ENCODE data around the gene TXNL4B. TPM values are rescaled to one million over a fixed set of nuclear protein-coding genes. Genes with fewer than 3 reads are reported as not detected.
A peak's percentile ranks its signal among the peaks of the same experiment; 100 is the strongest.

Gene TXNL4B
- total and polyA plus RNA-seq, 9 of the 15 experiments (the other 6 are each of a cell fraction or from before 2014, with no cell fraction given): 11.9 to 38.0 (median 22.3) TPM

DNA sequence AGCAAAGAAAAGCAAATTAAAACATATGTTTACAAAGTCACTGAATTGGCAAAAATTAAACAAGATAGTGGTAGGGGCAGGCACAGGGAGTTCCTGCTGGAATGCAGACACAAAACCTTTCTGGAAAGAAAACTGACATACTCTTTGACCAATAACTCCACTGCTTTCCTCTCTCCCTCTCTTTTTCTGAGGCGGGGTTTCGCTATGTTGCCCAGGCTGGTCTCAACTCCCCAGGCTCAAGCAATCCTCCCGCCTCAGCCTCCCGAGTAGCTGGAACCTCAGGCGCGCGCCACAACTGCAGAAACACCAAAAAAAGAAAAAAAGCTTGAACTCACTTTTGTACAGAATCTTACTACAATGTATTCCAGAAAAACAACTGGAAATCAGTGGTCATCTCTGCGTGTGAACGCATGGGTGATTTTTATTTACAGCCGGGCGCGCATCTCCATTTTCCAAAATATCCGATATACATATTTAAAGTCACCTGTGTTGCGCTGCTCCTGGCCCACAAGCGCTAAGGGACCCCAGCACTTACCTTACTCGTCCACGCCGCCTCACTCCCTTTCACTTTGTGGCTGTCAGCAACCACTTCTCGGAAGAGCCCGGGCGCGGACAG, 480 bp downstream of the TXNL4B start (continued):
- TF ChIP-seq HDAC8 (tag; IDR thresholded peaks at IDR 0.05) (no peak), JUNB (CRISPR knock-in tag; conservative IDR thresholded peaks at IDR 0.05) (no peak), BCOR (IDR thresholded peaks at IDR 0.05) (peak; percentile 54; the same call in 1 of the 2 replicates), SMARCA4 (IDR thresholded peaks at IDR 0.05) (peak; percentile 30; the same call in 1 of the 2 replicates), JUN (IDR thresholded peaks at IDR 0.05; ENCODE audit: borderline replicate concordance, low read depth, low read length) (no peak), JUN (CRISPR knock-in tag; IDR thresholded peaks at IDR 0.05; ENCODE audit: borderline replicate concordance) (0 out of 2 replicates have a peak, but pooled peaks have one; percentile 33), SIN3A (IDR thresholded peaks at IDR 0.05; ENCODE audit: borderline replicate concordance in 2 of 2, control insufficient read depth in 1 of 2, low read depth in 2 of 2, low read length in 2 of 2) (peak in 1 of 2 experiments; percentile 27; a peak in 2 of 4 replicates), PHF21A (IDR thresholded peaks at IDR 0.05; ENCODE audit: borderline replicate concordance, low read depth) (no peak), ZBTB7A (IDR thresholded peaks at IDR 0.05; ENCODE audit: borderline replicate concordance, control insufficient read depth, low read depth, low read length) (0 out of 2 replicates have a peak, but pooled peaks have one; percentile 28), HOMEZ (CRISPR knock-in tag; IDR thresholded peaks at IDR 0.05) (no peak), ATF1 (CRISPR knock-in tag; IDR thresholded peaks at IDR 0.05) (no peak), ATF1 (tag; IDR thresholded peaks at IDR 0.05) (no peak), ARID1B (IDR thresholded peaks at IDR 0.05) (peak; percentile 23; the same call in 1 of the 2 replicates), SNIP1 (IDR thresholded peaks at IDR 0.05; ENCODE audit: low read depth) (no peak), ZNF609 (CRISPR knock-in tag; IDR thresholded peaks at IDR 0.05; ENCODE audit: borderline replicate concordance) (no peak), TAF15 (IDR thresholded peaks at IDR 0.05; ENCODE audit: low read depth, low read length) (no peak), HEY1 (CRISPR knock-in tag; IDR thresholded peaks at IDR 0.05; ENCODE audit: borderline replicate concordance) (no peak), ZKSCAN8 (CRISPR knock-in tag; IDR thresholded peaks at IDR 0.05) (no peak), NCOR1 (IDR thresholded peaks at IDR 0.05) (no peak), RCOR1 (IDR thresholded peaks at IDR 0.05; ENCODE audit: borderline replicate concordance in 1 of 2, low read depth in 2 of 2, low read length in 2 of 2) (0 out of 4 replicates have a peak, but pooled peaks of 1 of the 2 experiments have one; percentile 15)
- TF ChIP-seq, protein P1, sequence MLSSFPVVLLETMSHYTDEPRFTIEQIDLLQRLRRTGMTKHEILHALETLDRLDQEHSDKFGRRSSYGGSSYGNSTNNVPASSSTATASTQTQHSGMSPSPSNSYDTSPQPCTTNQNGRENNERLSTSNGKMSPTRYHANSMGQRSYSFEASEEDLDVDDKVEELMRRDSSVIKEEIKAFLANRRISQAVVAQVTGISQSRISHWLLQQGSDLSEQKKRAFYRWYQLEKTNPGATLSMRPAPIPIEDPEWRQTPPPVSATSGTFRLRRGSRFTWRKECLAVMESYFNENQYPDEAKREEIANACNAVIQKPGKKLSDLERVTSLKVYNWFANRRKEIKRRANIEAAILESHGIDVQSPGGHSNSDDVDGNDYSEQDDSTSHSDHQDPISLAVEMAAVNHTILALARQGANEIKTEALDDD (IDR thresholded peaks at IDR 0.05): no peak
